Measurements from ENCODE around the gene IKZF2.

Gene IKZF2

GRCh38 chr2:213187833-213188532 is 36.6 kb upstream of the IKZF2 start:
- Histone ChIP-seq H3K27ac (ENCODE audit: poor library complexity, severe bottlenecking) (no peak overlapping the region), H3K9me3 (ENCODE audit: severe bottlenecking) (no peaks in the 10 kb centered on the region), H3K4me1 (ENCODE audit: insufficient read depth, poor library complexity, severe bottlenecking) (peaks cover 11% of the 10 kb centered on the region), H3K27me3 (ENCODE audit: insufficient read depth, poor library complexity, severe bottlenecking) (no peaks in the 10 kb centered on the region), H3K36me3 (ENCODE audit: low read depth) (no peaks in the 10 kb centered on the region), H3K4me3 (ENCODE audit: severe bottlenecking) (no peak overlapping the region)
- ATAC-seq (ENCODE audit: low read depth) (peak; percentile 87), DNase-seq (ENCODE audit: low spot score) (no peak)
- no peak for TF ChIP-seq CTCF (IDR thresholded peaks at IDR 0.05; ENCODE audit: poor library complexity, severe bottlenecking)

DNA sequence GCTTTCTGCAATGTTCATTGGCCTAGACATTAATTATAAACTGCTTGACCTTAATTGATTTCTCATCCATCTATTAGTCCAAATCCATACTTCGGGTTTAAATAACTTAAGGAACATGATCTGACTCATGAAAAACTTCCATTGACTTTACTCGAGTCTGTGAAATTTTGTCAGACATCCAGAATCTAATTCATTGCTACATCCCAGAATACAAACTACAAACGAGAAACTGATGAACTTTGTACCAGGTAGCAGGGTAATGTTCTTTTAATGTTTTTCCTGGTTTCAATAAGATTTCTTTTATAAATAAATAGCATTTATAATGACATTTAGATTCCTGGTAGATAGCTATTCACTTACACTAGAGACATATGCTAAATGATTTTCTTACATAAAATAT is 36.0 kb upstream of the IKZF2 start:
- Histone ChIP-seq H3K4me3 (ENCODE audit: severe bottlenecking) (no peak overlapping the region), H3K9me3 (ENCODE audit: severe bottlenecking) (no peaks in the 10 kb centered on the region), H3K27me3 (ENCODE audit: insufficient read depth, poor library complexity, severe bottlenecking) (no peaks in the 10 kb centered on the region), H3K36me3 (ENCODE audit: low read depth) (no peaks in the 10 kb centered on the region), H3K27ac (ENCODE audit: poor library complexity, severe bottlenecking) (no peak overlapping the region), H3K4me1 (ENCODE audit: insufficient read depth, poor library complexity, severe bottlenecking) (peaks cover 11% of the 10 kb centered on the region)
- DNase-seq (ENCODE audit: low spot score) (no peak), ATAC-seq (ENCODE audit: low read depth) (no peak)
- TF ChIP-seq CTCF (IDR thresholded peaks at IDR 0.05; ENCODE audit: poor library complexity, severe bottlenecking) = no peak

- Histone ChIP-seq H3K9me3 (ENCODE audit: severe bottlenecking) (no peaks in the 10 kb centered on the region), H3K36me3 (ENCODE audit: low read depth) (no peaks in the 10 kb centered on the region), H3K27ac (ENCODE audit: poor library complexity, severe bottlenecking) (no peak overlapping the region), H3K4me3 (ENCODE audit: severe bottlenecking) (no peak overlapping the region), H3K27me3 (ENCODE audit: insufficient read depth, poor library complexity, severe bottlenecking) (no peaks in the 10 kb centered on the region), H3K4me1 (ENCODE audit: insufficient read depth, poor library complexity, severe bottlenecking) (peaks cover 11% of the 10 kb centered on the region)
- no peak for TF ChIP-seq CTCF (IDR thresholded peaks at IDR 0.05; ENCODE audit: poor library complexity, severe bottlenecking)
- ATAC-seq (ENCODE audit: low read depth) (no peak), DNase-seq (ENCODE audit: low spot score) (no peak)
Measured at GRCh38 chr2:213185147-213185822, 33.9 kb upstream of the IKZF2 start.

DNA sequence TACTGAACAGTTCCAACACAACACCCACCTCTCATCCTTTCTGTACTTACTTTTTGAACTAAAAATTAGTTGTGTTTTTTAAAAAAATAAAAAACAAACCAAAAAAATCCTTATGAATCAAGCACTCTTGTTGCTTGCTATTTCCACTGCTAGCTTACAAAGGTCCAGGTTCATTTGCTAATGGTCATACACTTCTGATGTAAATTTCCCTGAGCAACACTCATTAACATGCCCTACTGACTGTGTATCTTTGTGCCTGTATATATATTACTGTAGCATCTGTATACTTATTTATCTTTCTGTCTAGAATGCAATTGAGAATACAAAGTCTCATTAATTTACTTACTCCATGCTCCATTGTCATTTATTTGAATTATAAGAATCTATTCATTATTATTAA is 30.3 kb upstream of the IKZF2 start:
- no peaks in the 10 kb centered on the region for H3K27me3 ChIP-seq (ENCODE audit: insufficient read depth, poor library complexity, severe bottlenecking)
- H3K36me3 ChIP-seq (ENCODE audit: low read depth) = no peaks in the 10 kb centered on the region
- H3K27ac ChIP-seq (ENCODE audit: poor library complexity, severe bottlenecking) = no peak overlapping the region
- H3K4me1 ChIP-seq (ENCODE audit: insufficient read depth, poor library complexity, severe bottlenecking) = no peaks in the 10 kb centered on the region
- DNase-seq (ENCODE audit: low spot score) (no peak), ATAC-seq (ENCODE audit: low read depth) (no peak)
- no peak overlapping the region for H3K4me3 ChIP-seq (ENCODE audit: severe bottlenecking)
- no peaks in the 10 kb centered on the region for H3K9me3 ChIP-seq (ENCODE audit: severe bottlenecking)
- TF ChIP-seq CTCF (IDR thresholded peaks at IDR 0.05; ENCODE audit: poor library complexity, severe bottlenecking) = no peak

- ATAC-seq (ENCODE audit: low read depth) (no peak), DNase-seq (ENCODE audit: low spot score) (no peak)
- H3K27me3 ChIP-seq (ENCODE audit: insufficient read depth, poor library complexity, severe bottlenecking) = no peaks in the 10 kb centered on the region
- no peaks in the 10 kb centered on the region for H3K9me3 ChIP-seq (ENCODE audit: severe bottlenecking)
- H3K4me1 ChIP-seq (ENCODE audit: insufficient read depth, poor library complexity, severe bottlenecking) = no peaks in the 10 kb centered on the region
- H3K36me3 ChIP-seq (ENCODE audit: low read depth) = no peaks in the 10 kb centered on the region
- no peak for TF ChIP-seq CTCF (IDR thresholded peaks at IDR 0.05; ENCODE audit: poor library complexity, severe bottlenecking)
- H3K27ac ChIP-seq (ENCODE audit: poor library complexity, severe bottlenecking) = no peak overlapping the region
- no peak overlapping the region for H3K4me3 ChIP-seq (ENCODE audit: severe bottlenecking)
Measured at GRCh38 chr2:213177679-213178078, 26.3 kb upstream of the IKZF2 start.
